GM19372 (cell line): ENCODE results near the gene RETREG1.
"Not testable (repeated sequence)": the region's sequence is repeated elsewhere in the genome, so short reads cannot be mapped to it uniquely, and the experiment has no call there.

Experiments used
- ATAC-seq: cut with Tn5 transposase; IDR thresholded peaks from one replicate; pipeline ENCODE4 v1.9.1; 2021; ENCODE audit warnings: mild to moderate bottlenecking, low read depth, moderate library complexity; ENCODE audit not compliant: unreplicated experiment

The RETREG1 gene

DNA sequence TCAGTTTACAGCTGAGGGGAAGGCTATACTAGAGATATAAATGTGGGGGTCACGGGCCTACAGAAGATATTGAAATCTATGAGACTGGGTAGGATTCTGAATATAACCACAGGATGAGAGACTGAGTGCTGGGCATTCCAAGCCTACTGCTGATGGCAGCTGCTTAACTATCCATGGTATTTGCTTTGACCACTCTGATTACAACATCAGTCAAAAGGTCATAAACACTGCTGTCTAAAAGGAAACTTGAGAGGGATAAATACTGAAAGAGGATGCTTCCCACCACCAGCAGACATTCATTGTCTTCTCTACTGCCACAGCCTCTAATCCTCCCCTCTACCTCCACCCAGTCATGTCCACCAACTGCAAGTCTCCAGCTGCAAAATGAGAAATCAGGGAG lies 155.0 kb downstream of the RETREG1 start:
- ATAC-seq, result no peak

DNA sequence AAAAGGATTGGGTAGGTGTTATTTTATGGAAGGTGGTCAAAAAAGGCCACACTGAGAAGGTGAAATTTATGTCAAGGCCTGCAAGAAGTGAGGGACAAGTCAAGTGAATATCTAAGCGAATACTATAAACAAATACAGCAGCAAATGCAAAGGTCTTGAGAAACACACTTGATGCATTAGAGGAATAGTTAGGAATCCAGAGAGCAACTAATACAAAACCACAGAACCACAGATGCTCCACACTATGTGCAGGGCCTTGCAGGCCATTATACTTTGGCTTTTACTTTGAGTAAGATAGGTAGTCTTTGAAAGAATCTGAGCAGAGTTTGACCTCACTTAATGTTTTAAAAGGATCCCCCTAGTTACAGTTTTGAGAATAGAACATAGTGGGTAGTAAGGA lies 155.8 kb downstream of the RETREG1 start:
- ATAC-seq, result no peak

DNA sequence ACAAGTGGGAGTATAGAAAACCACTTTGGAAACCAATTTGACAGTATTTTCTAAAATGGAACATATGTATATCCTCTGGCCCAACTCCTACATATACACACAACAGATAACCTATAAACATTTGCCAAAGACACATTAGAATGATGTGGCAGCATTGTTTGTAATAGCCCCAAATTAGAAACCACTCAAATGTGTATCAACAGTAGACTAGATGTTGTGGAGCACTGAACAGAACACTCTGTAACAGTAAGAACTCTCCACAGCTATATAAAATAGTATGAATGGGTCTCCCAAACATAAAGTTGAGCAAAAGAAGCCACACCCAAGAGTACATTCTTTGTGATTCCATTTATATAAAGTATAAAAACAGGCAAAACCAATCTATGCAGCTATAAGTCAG lies 157.3 kb downstream of the RETREG1 start:
- ATAC-seq, result no peak

DNA sequence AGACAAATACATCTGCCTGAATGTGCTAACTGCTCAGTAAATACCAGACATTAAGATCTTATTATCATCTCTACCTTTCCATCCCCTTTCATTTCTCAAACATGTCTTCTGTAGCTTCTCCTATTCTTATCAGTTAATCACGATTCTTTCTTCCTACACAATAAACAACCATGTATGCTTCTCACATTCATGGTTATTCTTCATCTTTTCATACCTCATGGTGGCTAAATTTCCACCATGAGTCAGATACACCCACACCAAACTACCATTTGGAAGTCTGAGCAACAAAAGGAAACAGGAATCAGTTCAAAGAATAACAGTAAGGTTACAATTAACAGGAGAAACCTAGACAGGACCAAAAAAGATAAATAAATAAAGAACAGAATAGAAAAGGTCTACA lies 158.9 kb downstream of the RETREG1 start:
- ATAC-seq, result no peak

DNA sequence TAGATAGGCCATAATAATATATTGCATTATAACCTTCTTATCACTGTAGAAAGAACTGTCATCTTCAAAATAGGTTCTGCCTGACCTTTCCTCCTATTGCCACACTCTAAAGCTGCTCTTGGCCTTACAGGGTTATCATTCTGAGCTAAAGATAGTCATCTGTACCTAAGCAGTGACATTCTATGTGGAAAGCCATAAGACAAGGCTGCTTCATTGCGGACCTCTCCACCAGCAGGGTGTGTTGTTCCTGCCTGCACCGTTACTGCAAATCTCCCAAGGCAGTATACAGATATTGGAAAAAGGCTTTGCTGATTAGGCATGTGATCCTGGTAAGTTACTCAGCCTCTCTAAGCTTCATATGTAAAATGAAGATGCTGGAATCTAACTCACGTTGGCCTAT lies 159.3 kb downstream of the RETREG1 start:
- ATAC-seq, result no peak

DNA sequence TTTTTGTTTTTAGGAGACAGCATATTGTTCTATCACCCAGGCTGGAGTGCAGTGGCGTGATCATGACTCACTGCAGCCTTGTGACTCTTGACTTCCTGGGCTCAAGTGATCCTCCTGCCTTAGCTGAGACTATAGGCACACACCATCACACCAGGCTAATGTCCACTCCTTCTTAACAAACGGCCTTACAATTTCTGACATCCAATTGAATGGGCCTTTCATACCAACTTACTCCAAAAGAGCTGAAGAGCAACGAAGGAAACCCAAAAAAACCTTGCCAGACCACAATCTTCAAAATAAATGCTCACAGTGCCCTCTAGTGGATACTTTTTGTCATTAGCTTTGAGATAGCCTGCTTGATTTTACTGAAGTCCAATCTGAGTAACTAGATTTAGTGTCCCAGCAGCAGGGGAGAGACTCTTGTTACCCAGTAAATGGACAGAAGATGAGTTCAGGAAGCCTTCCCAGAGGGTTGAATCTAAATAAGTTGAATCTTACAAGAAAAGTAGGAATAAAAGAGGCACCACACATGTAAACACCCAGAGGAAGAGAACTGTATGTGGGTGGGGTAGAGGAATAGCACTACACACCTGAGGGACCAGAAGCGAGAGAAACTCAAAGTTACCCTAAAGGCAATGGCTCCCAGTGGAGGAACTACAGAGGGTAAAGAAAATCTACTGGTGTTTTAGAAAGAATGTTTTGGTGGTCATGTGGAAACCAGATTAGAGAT lies 160.5 kb downstream of the RETREG1 start:
- ATAC-seq, result peak; percentile 70

DNA sequence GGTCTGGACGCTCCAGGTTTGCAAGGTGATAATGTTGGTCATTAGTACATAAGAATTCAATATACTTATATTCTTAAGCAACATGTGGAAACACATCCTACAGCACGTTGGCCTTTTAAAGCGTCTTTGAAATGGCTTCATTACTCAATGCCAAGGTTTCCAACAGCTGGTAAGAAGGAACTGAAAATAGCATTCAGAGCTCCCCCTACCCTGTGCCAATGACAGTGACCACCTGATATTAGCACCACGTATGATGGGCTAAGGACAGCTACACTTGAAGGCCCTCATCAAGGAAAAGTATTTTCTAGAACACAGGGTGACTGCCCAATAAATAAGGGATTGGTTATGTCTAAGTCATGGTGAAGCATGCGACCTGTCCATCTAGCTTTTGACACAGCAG lies 161.1 kb downstream of the RETREG1 start:
- no peak for ATAC-seq

DNA sequence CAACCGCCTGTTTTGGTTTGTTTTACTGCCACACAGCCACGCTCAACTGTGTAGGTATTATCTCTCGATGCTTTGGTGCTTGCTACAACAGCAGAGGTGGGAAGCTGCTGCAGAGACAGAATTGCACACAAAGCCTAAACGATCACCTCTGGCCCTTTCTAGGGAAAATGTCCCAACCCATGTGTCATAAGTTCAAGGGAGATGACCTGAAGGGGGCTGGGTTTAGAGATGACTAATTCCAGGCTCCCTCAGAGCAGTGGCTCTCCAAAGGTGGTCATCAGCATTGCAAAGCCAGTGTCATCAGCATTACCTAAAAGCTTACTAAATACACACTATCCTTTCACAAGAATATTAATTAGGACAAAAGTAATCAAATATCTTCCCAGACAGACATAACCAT lies 162.1 kb downstream of the RETREG1 start:
- ATAC-seq, result no peak

DNA sequence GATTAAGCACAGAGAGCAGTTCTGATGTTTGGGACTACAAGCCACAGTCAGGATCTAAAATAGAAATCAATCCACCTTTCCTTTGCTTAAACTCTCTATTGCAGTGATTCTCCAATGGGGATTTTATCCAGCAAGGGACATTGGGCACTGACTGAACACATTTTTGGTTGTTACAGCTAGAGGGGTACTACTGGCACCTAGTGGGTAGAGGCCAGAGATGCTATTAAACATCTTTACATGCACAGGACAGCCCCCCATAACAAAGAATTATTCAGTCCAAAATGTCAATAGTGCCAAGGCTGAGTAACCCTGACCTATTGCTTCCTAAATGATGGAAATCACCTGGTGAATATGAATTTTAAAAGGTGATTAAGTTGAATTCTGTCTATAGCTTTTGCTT lies 163.2 kb downstream of the RETREG1 start:
- ATAC-seq, result no peak

DNA sequence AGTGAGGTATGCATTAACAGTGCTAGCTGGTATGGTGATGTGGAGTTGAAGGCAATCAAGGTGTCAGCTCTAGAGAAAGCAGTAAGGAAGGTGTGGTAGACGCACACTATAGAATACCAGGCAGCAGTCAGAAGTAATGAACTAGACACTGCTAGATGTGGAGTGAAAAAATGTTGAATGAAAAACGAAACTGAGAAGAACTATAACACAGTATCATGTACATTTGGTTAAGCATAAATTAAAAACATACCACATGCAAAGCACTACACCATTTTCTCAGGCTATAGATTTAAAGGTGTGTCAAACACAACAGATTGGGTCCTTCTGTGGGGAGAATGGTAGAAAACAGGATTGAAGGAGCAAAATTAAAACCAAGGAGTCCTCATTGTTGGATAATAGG lies 166.6 kb downstream of the RETREG1 start:
- no peak for ATAC-seq

DNA sequence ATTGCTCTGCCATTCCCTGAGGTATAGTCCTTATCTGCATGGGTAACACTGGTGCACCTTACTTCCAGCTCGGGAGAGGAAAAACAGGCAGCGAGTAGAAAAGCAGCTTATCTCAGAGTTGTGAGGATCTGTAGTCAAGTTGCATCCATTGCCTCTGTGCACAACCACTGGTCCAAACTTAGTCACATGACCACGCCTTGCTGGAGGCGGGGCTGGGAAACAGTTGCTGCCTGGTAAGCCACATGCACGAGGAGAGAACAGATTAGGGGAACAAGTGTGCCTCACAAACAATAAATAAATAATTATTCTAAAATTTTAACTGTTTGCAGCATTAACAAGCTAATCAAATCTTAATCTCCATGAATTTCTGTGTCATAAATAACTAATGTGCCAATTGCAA lies 169.8 kb downstream of the RETREG1 start:
- no peak for ATAC-seq

DNA sequence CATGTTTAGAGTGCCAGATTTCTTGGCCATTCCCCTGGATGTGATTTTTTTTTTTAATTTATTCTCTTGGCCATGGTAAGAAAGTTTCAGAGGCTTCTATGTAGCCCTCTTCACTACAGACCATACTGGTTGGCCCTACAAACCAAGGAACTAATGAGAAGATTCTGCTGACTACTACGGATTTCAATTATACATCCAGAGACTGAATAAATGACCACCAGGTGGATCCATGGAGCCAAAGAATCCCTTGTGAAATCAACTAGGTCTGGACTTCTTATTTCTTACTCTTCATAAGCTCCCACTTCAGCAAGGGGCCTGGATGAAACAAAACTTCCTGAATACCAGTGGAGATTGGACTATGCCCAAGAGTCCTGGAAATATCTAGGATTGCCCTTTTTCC lies 178.8 kb downstream of the RETREG1 start:
- no peak for ATAC-seq

DNA sequence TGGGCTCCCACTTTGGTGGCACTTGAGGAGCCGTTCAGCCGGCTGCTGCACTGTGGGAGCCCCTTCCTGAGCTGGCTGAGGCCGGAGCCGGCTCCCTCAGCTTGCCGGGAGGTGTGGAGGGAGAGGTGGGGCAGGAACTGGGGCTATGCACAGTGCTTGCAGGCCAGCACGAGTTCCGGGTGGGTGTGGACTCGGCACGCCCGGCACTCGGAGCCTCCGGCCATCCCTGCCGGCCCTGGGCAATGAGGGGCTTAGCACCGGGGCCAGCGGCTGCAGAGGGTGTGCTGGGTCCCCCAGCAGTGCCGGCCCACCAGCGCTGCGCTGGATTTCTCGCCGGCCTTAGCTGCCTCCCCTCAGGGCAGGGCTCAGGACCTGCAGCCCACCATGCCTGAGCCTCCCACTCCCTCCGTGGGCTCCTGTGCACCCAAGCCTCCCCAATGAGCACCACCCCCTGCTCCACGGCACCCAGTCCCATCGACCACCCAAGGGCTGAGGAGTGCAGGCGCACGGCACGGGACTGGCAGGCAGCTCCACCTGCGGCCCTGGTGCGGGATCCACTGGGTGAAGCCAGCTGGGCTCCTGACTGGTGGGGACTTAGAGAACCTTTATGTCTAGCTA lies 180.6 kb downstream of the RETREG1 start:
- ATAC-seq, result not testable (repeated sequence)

DNA sequence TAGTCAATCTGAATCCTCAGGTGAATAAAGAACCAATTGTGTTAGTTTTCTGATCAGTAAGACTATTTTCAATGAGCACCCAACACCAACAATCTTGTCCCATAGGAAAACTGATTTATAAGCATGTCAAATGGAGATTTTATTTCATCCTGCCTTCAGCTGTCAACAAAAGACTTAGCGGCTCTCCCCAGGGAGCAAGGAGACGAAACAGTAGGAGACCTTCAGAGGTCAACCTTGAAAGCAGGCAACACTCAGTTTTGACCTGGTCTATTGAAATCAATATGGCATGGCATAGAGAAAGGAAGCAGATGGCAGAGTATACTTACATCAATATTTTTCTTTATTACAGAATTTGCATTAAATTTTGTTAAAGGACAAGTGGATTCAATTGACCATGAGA lies 185.3 kb downstream of the RETREG1 start:
- no peak for ATAC-seq

DNA sequence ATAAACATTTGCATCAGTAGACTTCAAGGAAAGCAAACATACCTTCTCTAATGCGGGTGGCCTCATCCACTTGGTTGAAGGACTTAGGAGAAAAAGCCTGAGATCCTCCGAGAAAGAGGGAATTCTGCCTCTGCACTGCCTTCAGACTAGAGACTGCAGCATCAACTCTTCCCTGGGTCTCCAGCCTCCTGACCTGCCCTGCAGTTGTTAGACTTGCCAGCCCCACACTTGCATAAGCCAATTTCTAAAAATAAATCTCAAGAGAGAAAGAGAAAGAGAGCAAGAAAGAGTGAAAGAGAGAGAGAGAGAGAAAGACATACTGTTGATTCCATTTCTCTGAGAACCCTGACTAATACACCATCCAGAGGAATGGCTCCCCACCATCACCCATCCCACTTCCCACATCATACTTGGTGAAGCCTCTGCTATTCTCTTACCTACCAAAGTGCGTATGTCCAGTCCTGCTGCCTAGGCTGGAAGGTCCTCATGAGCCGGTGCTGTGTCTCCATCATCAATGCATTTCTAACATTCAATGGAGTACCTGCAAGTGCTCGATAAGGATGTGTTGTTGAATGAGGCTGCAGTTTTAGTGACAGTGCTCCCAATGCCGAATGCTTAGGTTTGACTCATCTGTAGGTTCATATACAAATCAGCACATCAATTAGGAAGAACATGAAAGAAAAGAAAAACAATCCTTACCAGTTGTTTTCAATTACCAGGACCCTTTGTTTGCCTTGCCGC lies 186.3 kb downstream of the RETREG1 start:
- ATAC-seq, result no peak

DNA sequence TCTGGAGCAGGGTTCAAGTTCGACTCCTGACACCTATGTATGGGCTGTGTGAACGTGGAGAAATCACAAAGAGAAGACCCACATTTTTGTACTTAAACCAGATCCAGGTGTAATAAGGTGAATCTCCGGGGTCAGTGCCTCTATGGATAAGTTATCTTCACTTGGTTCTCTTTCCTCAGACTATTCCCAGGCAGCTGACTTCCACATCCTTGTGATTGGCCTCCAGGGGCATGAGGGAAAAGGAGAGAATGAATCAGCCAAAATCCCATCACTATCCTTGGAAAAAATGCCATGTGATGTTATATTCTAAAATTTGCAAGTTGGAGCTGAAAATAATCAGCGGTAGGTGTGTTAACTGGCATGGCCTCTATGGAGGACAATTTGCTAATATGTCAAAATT lies 188.4 kb downstream of the RETREG1 start:
- ATAC-seq, result no peak

DNA sequence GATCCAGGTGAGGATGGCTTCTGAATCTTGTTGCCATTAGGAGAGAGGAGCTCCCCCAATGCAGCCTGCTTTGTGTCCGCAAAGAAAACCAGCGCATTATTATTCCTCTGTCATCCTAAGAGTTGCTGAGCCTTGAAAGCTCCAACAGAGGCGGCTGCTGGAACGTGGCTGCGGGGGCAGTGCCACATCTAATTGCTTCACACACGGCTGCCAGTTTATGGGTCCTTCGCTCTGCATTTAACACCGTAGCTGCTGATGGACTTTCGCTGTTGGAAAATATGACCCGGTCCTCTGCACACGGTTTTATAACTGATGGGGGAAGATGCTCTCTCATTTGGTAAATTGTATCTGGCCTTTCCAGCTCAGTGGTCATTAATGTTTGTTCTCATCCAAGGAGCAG lies 189.2 kb downstream of the RETREG1 start:
- ATAC-seq, result no peak
